AG09319 (cell line): ENCODE measurements around the gene PCSK6.
"Not testable (repeated sequence)": the region's sequence is repeated elsewhere in the genome, so short reads cannot be mapped to it uniquely, and the experiment has no call there.

Source experiments
- DNase-seq: peaks from one replicate; pipeline ENCODE4 v3.0.0-alpha.2; 2010; ENCODE audit warnings: low read depth; ENCODE audit errors: extremely low read depth
- TF ChIP-seq, protein P1 (sequence below): IDR thresholded peaks from 2 replicates; pipeline ENCODE4 v1.5.1; 2011; ENCODE audit warnings: low read depth, mild to moderate bottlenecking, inconsistent platforms, low read length, moderate library complexity

The PCSK6 gene

DNA sequence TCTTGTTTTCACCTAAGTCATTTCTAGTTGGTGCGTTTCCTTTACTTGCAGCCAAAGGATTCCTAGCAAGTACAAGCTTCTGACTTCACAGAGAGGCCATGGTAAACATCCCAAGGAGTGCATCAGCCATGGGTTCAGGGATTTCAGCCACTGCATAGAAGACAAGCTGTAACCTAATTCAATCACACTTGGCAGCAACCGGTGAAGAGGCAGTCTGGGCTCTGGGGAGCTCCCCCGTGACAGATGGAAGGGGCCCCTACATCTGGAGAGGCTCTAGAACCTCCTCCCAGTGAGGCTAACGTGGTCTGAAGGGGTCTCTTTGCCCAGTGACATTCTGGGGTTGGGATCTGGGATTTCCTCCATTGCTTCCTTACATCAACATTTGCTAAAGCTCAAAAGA is 186.1 kb downstream of the PCSK6 start:
- TF ChIP-seq, protein P1, sequence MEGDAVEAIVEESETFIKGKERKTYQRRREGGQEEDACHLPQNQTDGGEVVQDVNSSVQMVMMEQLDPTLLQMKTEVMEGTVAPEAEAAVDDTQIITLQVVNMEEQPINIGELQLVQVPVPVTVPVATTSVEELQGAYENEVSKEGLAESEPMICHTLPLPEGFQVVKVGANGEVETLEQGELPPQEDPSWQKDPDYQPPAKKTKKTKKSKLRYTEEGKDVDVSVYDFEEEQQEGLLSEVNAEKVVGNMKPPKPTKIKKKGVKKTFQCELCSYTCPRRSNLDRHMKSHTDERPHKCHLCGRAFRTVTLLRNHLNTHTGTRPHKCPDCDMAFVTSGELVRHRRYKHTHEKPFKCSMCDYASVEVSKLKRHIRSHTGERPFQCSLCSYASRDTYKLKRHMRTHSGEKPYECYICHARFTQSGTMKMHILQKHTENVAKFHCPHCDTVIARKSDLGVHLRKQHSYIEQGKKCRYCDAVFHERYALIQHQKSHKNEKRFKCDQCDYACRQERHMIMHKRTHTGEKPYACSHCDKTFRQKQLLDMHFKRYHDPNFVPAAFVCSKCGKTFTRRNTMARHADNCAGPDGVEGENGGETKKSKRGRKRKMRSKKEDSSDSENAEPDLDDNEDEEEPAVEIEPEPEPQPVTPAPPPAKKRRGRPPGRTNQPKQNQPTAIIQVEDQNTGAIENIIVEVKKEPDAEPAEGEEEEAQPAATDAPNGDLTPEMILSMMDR = no peak
- no peak for DNase-seq

DNA sequence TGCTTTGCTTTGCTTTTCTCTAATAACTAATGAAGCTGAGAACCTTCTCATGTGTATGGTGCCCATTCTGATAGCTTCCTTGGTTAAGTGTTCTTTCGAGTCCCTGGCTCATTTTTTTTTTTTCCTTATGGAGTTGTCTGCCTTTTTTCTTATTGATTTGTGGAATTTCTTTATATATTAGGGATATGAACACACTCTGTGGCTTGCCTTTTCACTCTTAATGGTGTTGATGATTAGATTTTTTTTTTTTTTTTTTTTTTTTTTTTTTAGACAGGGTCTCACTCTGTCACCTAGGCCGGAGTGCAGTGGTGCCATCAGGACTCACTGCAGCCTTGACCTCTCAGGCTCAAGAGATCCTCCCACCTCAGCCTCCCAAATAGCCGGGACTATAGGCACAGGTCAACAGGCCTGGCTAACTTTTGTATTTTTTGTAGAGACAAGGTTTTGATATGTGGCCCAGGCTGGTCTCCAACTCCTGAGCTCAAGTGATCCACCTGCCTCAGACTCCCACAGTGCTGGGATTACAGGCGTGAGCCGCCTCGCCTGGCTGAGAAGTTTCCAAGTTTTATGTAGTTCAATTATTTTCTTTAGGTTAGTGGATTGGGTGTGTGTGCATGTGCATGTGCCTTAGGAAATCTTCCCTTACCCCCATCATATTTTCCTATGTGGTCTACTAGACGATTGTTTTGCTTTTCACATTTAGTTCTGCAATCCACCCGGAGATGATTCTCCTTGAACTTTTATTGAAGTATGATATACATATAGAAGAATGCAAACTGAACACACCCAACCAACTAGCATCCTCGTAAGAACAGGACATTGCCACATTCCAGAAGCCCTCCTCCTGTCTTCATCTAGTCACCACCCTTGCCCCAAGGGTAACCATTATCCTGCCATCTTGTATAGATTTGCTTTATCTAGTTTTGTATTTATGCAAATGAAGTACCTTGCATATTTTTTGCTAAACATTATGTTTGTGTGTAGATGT is 192.8 kb downstream of the PCSK6 start:
- TF ChIP-seq, protein P1 = no peak
- no peak for DNase-seq

DNA sequence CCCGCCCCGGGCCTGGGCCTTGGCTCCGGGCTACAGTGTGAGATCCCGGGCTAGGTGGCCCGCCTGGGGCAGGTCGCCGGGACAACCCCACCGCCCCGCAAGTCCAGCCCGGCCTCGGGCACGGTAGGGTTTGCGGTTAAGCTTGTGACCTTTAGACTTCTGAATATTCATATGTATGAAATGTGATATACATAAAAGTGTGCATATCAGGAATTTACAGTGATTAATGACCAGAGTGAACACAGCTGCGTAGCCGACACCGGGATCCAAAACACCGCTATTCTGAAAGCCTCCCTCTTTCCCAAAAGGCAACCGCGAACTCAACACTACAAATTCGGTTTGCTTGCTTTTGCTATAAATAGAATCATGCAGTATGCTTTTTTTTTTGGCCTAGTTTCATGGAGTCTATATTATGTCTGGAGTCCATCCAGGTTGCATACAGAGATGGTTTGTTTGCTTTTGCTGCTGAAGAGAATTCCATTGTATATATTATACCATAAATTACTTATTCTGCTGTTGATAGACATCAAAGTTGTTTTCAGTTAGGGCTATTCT is 193.8 kb downstream of the PCSK6 start:
- no peak for DNase-seq
- TF ChIP-seq, protein P1 = no peak

DNA sequence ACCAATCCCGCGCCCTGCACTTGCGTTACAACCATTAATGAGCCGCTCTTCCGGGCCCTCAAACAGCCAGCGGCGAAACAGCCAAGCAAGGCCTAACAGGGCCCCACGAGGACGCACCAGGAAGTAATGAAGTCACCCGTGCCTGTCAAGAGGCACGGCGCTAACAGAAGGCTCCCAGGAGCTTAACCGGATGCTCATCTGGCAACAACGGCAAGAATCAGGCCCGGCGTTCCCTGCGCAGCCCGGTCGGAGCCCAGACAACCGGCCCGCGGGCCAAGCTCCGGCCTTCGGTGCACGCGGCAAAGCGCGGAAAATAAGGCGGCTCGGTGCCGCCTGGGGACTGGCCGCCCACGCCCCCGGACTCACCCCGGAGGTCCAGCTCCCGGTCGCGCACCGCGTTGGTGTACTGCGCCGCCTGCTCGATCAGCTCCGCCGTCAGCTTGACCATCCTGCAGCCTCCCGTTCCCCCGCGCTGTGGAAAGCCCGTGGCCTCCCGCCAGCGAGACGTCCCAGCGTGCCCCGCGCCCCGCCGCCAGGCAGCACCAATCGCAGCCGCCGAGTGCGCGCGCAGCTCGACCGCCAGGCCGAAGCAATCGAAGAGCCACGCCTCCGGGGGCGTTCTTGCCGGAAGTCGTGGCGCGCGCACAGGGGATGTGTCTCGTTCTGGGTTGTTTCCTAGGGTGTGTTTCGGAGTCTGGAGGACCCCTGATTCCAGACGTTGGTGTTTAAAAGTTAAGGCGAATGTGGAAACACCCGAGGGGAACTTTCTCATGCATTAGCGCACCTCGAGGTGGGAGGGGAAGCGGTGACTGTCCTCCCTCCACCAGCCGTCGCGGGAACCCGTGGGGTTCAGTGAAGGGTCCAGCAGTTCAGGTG is 194.5 kb downstream of the PCSK6 start, which contains the start of gene SNRPA1:
TSS of gene SNRPA1 (minus strand) at position 518 of the 876 bp plus-strand sequence. CDS start at position 448, 70 bp downstream.
- TF ChIP-seq, protein P1 = no peak
- peak; percentile 86 for DNase-seq

DNA sequence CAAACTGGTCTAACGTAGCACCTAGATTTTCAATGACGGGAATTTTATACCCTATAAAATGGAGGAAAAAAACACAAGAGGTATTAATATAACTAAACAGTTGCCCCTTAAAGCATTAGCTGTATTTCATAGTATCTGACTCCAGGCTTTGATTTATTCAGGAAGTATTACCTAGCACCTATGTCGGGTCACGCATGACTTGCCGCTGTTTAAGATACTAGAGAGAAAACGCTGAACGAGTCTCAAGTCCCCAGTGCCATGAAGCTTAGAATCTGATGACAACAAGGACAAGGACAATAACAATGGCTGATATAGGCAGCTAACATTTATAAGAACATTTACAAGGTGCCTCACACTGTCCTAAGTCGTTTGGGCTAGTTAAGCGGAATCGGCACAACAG is 196.4 kb downstream of the PCSK6 start:
- TF ChIP-seq, protein P1 = no peak
- no peak for DNase-seq

DNA sequence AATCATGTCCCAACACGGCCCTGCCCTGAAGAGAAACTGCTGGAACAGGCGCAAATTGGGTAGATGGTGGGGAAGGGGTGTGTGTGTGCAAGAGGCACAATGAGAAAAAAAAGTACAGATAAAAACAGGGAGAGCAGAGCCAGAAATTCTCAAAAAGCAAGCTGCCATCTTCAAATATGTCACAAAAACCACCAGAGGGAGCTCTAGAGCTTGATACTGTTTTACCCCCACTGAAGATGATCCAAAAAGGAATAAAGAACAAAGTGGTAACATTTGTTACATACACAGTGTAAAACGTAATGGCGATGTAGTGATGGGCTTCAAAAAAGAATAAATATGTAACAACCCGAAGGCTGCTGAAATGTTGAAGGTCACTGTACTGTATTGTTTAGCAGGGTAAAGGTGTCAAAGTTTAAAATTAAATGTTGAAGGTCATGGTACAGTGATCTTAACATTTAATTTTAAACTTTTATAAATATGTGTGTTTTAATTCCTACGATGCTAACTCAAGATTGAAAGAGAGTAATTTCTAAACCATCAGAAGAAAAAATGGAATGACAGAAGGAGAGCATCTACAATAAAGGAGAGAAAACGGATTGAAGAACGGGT is 200.5 kb downstream of the PCSK6 start:
- TF ChIP-seq, protein P1 = peak; percentile 59
- DNase-seq = no peak

DNA sequence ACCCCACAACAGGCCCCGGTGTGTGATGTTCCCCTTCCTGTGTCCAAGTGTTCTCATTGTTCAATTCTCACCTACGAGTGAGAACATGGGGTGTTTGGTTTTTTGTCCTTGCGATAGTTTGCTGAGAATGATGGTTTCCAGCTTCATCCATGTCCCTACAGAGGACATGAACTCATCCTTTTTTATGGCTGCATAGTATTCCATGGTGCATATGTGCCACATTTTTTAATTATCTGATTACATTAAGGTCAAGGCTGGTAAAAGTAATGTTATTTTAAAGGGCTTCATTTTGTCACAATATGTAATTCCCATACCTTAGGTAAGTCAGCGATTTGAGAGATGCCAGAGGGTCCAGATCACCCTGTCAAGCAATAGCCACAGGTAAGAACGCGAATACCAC is 202.2 kb downstream of the PCSK6 start:
- not testable (repeated sequence) for DNase-seq
